DND-41 (cell line): ENCODE results near the gene SGPP1.

Experiments used
- CTCF ChIP-seq: IDR thresholded peaks from 2 replicates; pipeline ENCODE4 v1.5.1; 2012; ENCODE audit warnings: borderline replicate concordance, low read length, moderate library complexity, mild to moderate bottlenecking; ENCODE audit not compliant: poor library complexity, severe bottlenecking; ENCODE audit errors: extremely low read depth
- EZH2 ChIP-seq: IDR thresholded peaks from 3 replicates; pipeline ENCODE4 v1.6.1; 2012; ENCODE audit warnings: borderline replicate concordance, low read depth, mild to moderate bottlenecking, moderate library complexity, low read length, inconsistent platforms; ENCODE audit not compliant: severe bottlenecking

GRCh38 chr14:63654346-63654745 is 73.5 kb downstream of the SGPP1 start:
- TF ChIP-seq EZH2 (no peak), CTCF (no peak)
